GM19035 (cell line): Measurements from ENCODE around the gene ABHD13.

Source experiments
- ATAC-seq: cut with Tn5 transposase; IDR thresholded peaks from one replicate; pipeline ENCODE4 v1.9.1; 2021; ENCODE audit not compliant: unreplicated experiment

The ABHD13 gene

GRCh38 chr13:108218044-108218974, at the start of gene ABHD13:
TSS of gene ABHD13 (plus strand) at chr13:108218392. CDS start at chr13:108229219, 10,827 bp downstream.
- ATAC-seq, result peak; percentile 81

GRCh38 chr13:108168929-108169328, 49.3 kb upstream of the ABHD13 start:
- ATAC-seq, result no peak

DNA sequence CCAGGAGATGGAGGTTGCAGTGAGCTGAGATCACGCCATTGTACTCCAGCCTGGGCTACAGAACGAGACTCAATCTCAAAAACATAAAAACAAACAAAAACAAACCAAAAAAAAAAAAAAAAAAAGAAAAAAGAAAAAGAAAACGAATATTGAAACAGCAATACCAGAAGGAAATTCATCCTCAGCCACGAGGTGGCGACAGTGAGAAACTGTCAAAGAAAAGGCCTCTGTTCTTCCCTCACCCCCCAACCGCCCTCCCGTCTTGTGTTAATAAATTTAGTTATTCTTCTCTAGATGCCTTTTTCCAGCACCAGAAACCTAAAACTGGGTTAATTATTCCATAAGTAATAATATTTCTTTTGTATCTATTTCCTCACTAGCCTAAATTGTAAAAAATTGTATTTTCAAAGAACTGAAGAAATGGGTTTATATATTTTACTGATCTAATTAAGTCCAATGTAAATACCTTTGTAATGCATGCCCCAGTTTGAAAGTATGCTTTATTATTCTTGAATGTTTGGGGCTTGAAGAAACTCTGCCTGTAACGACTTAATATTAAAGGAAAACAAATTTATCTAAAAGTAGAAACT, 41.4 kb upstream of the ABHD13 start:
- no peak for ATAC-seq

DNA sequence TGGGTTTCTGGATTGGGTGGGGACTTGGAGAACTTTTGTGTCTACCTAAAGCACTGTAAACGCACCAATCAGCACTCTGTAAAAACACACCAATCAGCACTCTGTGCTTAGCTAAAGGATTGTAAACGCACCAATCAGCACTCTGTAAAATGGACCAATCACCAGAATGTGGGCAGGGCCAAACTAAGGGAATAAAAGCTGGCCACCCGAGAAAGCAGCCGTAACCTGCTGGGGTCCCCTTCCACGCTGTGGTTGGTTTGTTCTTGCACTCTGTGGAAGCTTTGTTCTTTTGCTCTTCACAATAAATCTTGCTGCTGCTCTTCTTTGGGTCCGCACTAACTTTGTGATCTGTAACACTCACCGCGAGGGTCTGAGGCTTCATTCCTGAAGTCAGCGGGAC, 40.1 kb upstream of the ABHD13 start:
- ATAC-seq, result no peak

GRCh38 chr13:108182652-108183051, 35.5 kb upstream of the ABHD13 start:
- no peak for ATAC-seq

GRCh38 chr13:108185223-108185622, 33.0 kb upstream of the ABHD13 start:
- no peak for ATAC-seq

DNA sequence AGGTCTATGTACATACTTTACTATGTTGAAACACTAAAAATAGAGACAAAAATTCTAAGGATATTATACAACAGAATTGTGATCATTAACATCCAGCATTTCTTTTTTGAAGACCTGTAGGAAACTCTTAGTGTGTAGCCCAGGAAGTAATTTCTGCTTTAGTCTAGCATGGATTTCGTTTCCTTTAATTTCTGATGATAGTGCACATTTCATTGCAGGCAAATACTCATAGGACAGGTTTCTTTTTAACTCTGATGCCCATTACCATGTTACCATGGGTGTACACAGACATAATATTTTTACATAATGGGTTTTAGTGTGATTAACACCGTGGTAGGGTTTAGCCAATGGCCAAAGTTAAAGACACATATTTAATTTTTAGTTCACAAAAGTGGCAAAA, 29.9 kb upstream of the ABHD13 start:
- ATAC-seq, result no peak

DNA sequence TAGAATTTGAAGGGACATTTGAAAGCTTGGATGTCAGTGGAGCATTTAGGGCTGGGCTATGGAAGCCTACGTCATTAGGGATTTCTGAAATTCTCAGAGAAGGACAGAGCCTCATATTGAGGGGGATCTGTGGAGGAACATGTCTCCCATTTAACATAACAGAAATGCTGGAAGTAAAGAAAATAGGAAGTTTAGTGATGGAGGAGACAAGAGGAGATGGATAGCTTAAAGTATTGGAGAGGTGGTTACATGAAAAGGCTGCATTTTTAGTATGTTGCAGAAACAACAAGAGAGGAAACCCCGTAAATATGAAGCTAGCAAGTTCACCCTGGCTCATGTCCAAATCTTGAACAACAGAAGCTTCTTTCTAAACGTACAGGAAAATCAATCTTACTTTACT, 27.3 kb upstream of the ABHD13 start:
- ATAC-seq, result no peak

DNA sequence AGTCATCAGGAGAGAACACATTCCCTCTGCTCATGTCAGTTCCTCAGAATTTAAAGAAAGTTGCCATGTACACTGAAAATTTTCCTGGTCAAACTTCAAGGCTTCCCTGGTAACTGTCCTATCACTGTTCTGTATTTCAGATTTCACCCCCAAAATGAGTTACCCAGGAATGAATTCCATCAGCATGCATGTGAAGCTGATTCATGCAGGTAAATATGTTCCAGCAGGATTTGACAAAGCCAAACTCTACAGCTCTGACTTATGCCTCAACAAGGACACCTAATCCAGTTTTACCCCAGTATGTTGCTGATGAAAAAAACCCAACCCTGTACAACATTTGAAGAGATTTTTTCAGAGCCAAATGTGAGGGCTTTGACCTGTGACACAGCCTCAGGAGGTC, 24.4 kb upstream of the ABHD13 start:
- ATAC-seq, result no peak

- no peak for ATAC-seq
Measured at GRCh38 chr13:108194435-108194936, 23.7 kb upstream of the ABHD13 start.

GRCh38 chr13:108195146-108195545, 23.0 kb upstream of the ABHD13 start:
- ATAC-seq, result no peak

DNA sequence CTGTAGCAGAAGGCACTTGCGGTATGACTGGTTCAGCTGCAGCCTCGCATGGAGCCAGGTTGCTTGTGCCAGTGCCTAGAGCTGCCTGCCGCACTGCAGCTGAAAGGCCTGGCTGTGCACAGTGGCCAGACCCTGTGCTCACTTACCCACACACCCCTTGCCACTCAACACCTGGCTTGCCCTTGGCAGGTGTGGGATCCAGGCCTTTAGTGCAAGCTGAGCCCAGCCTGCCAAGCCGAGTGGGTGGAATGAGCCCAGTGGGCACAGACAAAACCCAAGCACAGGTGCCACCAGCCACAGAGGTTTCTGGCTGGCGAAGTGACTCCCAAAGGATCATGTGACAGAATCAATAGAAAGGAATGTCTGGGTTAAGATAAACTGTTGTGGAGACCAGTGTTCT, 22.3 kb upstream of the ABHD13 start:
- no peak for ATAC-seq

DNA sequence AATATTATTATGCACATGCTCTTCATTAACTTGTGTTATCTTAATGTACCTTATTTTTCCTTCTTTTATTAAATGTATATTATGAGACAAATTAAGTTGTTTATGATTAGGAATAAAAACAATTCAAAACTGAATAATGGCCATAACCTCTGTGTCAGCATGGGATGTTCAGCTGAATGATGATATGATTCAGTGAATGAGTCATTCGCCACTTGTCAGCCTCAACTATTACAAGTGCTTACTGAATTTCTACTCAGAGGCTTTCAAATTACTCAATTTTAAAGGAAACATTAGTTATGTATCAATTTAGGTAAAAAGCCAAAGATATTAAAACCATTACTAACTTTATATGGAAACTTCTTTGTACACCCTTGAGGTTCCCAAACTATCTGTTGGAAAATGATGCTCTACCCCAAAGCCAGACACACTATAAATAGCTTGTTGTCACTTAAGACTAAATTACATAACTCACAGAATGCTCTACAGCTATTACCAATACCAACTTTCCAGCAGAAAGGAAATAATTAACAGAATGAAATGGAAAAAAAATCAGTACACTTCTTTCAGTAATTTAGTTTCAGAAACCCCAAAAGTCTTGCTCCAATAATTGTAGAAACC, 17.3 kb upstream of the ABHD13 start:
- ATAC-seq, result no peak

DNA sequence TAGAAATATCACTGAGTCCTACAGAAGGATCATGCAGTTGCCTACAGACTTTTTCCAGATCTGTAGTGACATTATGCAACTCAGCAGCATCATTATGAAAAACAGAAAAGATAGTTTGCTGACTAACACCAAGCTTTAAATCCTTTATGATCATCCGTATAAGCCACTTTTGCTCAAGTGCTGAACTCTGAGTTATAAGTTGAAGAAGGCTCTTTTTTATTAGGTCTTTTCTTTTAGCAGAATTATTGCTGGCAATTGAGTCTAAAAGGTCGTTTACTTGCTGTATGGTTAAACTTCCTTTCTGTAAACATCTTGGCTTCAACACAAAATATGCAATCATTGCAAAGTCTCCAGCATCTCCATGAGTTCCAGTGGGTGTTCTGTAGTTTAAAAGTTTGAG, 7.6 kb upstream of the ABHD13 start:
- no peak for ATAC-seq

DNA sequence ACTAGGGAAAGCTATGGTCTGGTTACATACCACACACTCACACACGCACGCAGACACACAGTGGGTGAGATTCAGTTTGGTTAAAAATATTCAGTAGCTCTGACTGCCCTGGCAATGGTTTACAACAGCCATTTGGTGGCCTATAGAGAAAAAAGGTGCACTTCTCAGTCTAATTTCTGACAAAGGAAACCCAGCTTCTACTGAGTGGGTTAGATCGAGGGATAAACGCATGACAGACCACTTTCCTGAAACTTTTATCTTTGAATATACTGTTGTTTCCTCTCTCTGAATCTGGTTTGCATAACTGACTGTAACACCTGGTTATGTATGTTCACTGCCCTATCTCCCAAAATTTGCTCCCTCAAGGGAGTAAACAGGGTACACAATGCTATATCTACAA, 5.3 kb upstream of the ABHD13 start:
- ATAC-seq, result peak; percentile 27

DNA sequence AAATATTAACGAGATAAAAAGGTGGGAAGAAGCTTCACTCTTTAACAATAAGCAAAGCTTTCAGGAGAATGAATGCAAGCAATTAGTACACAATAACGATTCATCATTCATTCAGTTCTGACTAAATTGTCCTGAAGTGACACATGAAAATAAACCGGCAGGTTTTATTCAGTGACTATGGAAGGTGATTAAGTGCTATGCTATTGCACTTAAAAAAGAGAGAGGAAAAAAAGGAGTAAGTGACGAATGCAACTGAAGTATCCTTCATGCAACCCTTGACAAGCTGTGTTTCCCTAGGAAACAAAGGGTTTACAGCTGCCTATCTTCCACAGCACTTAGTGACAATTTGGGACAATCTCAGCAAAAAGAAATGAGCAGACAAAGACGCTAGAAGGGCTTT, 4.2 kb upstream of the ABHD13 start:
- no peak for ATAC-seq

DNA sequence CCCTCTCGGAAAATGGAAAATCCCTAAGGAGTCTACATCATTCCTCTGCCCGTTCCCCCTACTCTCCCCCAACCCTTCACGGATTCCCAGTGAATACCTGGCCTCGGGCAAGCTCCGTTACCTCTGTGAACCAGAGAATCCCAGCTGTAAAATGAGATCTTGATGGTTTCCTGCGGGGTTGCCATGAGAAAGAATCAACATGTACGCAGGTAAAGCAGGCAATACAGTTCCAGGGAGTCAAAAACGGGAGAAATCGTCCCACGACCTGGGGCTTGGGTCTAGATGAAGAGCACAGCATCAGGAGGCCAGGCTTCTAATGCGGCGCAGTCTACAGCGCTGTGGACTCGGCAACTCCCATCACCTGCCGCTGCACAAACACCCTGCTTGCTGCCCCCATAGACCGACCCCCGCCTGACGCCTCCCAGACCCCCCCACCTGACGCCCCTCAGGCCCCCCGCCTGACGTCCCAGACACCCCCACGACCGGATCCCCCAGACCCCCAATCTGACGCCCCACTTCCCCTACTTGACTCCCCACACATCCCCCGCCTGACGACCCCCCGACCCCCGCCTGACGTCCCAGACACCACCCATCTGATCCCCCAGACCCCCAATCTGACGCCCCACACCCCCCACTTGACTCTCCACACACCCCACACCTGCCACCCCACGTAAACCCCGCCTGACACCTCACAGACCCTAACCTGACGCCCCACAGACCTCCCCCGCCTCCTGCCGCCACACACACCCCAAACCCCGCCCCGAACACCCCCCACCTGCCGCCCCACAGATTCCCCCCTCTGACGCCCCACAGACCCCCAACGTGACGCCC, 3.5 kb upstream of the ABHD13 start:
- no peak for ATAC-seq

DNA sequence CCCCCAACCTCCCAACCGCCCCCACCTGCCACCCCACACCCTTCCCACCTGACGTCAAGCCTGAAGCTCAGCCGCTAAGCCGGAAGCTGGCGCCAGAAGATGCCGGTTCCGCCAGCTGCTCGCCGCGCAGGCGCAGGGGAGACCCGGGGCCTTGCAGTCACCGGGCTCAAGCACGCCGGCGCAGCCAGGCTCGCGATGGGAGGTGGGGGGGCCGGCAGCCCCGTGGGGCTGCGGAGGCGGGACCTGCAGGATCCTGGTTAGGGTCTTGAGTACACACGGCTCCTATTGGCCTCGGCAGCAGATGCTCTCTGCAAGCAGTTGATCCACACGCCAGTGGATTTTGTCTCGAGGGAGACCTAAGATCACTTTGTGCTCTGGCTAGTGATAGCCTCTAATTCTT, 2.8 kb upstream of the ABHD13 start, which contains the start of gene LIG4:
Gene LIG4, minus strand, starts transcription at position 101 of the 400 bp plus-strand sequence. CDS start 4,268 bp downstream, outside the sequence.
- peak; percentile 61 for ATAC-seq

- ATAC-seq, result peak; percentile 0
Measured at GRCh38 chr13:108217307-108218043, 717 bp upstream of the ABHD13 start.

DNA sequence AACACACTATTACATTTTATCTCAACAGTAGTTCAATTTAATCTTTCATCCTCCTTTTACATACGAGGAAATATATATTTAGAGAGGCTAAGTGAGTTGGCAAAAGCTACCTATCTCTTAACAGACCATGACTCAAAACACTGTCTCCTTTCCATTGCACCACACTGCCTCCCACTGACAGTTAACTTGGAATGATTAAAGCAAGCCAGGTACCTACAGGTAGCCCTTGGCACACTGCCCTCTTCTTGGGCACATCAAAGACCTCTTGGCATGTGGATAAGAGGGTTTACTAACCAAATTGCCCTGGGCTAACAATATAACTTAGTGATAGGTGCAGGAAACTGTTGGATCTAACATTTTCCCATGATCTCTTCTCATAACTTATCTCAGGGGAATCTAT, 1.8 kb downstream of the ABHD13 start:
- no peak for ATAC-seq
